ENCODE data around the gene AHCY.

- no peak for TF ChIP-seq POLR2AphosphoS5 (IDR thresholded peaks at IDR 0.05)
- TF ChIP-seq CTCF (IDR thresholded peaks at IDR 0.05), result no peak
- TF ChIP-seq POLR2A (IDR thresholded peaks at IDR 0.05), result no peak
Measured at GRCh38 chr20:34293589-34293988, 9.6 kb downstream of the AHCY start.

Measured in breast epithelium (tissue), 3 donors.